ENCODE measurements around the gene DLG4.
"Not testable (repeated sequence)": the region's sequence is repeated elsewhere in the genome, so short reads cannot be mapped to it uniquely, and the experiment has no call there.

Gene DLG4

GRCh38 chr17:7248796-7249195, 29.2 kb upstream of the DLG4 start:
- DNase-seq: no peak

GRCh38 chr17:7246779-7247178, 27.1 kb upstream of the DLG4 start:
- no peak for DNase-seq

DNA sequence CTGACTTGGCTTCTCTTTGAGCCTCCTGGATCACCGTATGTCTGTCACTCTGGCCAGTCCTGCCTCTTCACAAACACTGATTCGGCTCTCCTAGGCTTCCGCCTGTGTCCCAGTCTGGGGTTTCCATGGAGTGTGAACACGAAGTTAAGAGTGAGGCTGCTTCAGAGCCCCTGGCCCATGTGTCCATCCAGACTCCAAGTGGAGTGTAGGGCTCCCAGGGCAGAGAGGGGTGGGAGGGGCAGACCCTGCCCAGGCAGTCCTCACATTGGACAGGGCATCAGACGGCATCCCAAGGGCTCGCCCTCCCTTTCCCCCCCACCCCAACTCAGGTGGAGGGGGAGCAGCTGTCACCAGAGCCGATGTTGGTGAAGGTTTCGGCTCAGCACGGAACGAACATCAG, 24.2 kb upstream of the DLG4 start:
- not testable (repeated sequence) for DNase-seq

DNA sequence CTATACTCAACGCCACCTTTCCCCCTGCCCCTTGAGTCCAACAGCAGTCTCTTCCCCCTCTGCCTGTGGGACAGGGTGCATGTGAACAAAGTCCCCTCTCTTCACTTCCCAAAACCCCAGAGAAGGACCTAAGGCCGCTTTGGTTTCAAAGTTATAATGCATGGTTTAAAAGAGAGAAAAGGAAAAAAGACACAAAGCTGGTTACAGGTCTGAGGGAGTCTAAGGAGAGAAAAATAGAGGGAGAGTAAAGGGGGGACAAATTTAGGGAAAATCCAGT, 23.8 kb upstream of the DLG4 start:
- DNase-seq: no peak

GRCh38 chr17:7242717-7243452, 23.2 kb upstream of the DLG4 start:
- DNase-seq: peak; percentile 97

DNA sequence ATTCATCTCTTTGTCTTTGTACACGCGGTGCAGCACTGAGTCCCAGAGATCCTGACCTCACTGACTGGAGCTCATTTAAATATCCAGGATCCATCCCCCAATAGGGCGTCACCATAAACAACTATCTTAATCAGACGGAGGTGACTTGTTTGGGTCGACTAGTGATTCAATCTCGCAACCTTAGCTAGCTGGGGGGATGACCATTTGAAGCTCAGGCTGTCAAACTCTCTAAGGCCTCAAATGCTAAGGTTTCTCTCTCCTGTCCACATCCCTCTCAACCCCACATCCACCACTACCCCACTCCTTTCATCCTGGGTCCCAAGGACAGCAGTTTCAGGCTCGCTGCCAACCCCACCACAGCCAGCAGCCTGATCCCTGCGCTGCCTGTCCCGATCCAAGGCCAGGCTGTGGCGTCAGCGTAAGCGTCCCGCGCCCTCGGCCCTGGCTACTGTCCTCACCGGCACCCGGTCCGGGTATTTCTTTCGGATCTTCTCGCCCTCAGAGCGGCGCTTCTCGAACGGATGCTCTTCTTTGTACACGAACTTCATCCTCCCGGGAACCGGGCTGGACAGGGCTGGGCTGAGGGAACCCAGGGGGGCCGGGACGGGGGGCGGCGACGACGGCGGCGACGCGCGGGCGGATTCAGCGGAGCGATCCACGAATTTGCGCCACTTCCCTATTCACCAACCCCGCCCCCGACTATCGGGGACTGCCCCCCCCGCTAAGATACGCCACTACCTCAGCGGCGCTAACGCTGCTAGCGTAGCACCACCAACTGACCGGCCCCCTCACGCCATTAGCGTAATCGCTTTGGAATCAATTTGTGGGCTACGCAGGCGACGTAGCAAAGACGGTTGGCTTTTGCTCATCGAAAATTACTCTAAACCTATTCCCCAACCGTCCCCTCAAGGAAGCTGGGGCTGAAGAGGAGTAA, 22.4 kb upstream of the DLG4 start, which contains the start of gene GABARAP:
Gene GABARAP (minus strand): TSS at position 667 of the 934 bp plus-strand sequence. CDS start 119 bp downstream, at position 548.
- DNase-seq: peak; percentile 97

DNA sequence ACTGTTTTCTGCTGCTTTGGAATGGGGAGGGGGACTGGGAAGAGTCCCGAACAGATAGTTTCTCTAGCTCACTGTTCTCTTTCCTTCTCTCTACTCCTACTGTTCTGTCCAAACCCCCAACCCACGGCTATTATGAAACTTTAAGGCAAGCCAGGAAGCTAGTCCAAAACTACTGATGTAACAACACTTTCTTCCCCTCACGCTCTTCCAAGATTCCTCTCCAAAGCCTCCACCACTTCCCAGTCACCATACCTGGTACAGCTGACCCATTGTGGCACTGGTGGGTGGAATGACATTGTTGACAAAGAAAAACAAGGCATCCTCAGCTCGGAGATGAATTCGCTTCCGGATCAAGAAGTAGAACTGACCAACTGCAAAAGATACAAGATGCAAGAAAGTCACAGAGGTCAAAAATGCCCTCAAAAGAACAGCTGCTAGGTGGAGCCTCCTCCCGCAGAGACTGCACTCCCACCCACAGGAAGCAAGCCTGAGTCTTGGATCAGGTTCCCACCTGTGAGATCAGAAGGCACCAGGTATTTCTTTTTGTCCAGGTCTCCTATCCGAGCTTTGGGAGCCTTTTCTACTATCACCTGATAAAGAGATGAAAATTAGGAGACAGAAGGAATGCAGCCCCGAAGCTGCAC, 21.6 kb upstream of the DLG4 start:
- no peak for DNase-seq

DNA sequence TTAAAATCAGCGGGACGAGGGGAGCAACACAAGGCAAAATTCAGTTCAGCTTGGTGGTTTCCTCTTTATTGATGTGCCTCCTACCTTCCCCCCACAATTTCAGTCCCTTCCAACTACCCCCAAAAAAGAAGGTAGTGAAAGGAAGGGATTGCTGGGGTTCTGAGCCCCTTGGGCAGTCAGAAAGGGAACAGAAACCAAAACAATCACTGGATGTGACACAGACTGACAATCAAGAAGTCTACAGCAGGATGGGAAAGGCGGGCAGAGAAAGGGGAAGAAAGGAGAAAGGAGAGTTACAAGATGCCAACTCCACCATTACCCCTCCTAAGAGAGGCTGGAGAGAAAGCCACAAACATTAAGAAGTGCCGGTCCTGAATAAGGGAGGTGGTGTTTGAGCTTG, 20.7 kb upstream of the DLG4 start:
- DNase-seq: no peak

DNA sequence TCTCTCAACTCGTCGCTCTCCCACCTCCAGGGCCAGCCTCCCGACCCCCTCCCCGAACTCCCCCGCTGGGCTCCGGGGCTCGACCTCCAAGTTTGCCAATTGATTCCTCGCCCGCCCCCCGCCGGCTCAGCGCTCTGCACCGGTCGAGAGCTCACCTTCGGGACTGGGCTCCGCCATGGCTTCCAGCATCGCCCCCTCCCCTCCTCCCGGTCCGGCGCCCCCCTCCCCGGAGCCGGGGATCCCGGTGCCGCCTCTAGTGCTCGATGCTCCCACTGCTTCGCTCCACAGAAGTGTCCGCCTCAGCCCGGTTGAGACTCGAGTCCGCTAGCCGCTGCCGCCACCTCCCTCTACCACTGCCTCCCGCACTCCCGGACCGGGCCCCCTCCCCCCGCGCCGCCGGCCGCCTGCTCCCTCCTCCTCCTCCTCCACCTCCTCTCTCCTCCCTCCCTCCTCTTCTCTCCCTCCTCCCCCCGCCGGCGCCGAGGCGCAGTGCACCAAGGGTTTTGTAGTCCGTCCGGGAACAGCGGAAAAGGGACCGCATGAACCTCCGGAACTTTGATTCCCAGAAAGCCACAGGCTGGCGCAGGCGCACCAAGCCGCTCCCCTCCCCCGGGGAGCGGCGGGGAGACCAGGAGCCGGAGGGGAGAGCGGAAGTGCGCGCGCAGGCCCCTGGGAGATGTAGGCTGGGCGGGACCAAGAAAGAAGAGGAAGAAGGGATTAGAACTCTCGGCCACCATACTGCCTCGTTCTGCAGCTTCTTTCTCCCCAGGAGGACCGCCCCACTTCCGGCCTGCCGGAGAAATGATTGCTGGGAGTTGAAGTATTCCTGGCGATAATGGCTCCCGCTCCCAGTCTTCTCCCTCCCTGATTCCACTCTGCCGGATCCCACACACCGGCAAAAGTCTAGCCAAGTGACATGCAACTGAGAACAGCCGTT, 19.7 kb upstream of the DLG4 start, which contains the start of gene PHF23:
Gene PHF23 (minus strand): TSS at position 367 of the 937 bp plus-strand sequence. CDS start 178 bp downstream, at position 189.
- peak; percentile 100 for DNase-seq

DNA sequence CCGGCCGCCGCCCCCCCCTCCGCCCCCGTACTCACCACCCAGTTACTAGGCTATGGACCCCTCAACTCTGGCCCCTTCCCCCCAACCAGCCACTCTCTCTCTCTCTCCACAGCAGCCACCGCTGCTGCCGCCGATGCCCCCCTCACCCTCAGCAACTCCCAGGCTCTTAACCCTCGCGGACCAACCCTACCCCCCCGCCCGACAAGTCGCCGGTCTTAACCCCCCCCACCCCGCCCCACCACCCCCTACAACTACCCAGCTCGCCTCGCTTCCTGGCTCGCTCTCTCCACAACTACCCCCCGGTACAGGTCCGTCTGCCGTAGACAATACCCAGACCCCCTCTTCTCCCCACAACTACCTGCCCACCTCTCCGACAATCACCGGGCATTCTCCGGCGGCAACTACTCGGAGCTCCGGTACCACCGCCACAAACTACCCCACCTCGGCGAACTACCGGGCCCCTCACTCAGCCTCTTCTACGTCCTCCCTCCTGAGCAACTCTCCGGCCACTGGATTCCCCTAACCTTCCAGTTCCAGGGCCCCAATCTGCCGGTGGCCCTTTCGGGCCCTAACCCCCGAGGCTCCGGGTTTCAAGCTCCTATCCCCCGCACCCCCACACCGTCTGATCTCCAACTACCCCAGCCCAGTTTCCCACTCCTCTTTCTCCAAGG, 18.9 kb upstream of the DLG4 start:
- peak; percentile 73 for DNase-seq

DNA sequence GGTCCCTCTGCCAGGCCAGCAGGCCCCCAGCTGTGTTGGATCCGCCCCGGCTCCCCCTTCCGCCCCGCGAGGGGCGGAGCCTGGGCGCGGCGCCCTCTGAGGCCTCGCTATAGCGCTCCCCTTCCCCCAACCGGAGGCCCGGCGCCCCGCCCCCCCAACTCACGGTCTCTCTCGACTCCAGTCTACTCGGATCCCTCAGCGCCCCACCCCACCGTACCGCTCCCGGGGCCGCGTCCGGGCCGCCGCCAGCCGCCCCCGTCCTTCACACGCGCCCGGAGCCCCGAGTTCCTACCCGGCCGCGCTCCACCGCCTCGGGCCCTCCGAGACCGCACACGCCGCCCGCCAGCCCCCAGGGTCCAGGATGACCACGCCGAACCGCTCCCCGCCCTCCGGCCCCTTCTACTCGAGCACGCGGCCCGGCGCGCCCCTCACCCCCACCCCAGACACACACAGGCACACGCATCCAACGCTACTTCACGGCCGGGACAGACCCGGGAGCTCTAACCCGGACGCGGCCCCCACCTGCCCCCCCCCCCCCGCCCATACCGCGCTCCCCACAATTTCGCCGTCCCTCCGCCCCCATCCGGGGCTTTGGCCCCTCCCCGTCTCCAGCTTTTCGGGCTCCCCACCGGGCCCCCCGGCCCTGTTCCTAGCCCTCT, 18.3 kb upstream of the DLG4 start:
- DNase-seq: peak; percentile 94

GRCh38 chr17:7237266-7237760, 17.7 kb upstream of the DLG4 start:
- DNase-seq: no peak

DNA sequence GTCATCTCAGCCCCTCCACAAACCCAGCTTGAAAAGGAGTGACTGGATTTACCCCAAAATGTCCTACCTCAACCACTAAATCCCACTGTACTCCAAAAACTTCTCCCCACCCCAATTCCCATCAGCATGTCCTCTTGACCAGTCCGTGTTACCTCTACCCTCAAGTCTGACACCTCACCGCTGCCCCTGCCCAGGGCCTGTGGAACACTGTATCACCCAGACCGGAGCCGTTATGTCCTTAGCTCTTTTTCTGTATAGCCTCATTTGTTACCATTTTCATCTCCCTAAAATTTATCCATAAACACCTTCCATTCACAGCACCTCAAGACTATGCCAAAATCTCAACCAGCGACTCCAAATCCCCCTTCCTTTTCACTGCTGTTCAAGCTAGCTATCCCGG, 17.2 kb upstream of the DLG4 start:
- DNase-seq: no peak

DNA sequence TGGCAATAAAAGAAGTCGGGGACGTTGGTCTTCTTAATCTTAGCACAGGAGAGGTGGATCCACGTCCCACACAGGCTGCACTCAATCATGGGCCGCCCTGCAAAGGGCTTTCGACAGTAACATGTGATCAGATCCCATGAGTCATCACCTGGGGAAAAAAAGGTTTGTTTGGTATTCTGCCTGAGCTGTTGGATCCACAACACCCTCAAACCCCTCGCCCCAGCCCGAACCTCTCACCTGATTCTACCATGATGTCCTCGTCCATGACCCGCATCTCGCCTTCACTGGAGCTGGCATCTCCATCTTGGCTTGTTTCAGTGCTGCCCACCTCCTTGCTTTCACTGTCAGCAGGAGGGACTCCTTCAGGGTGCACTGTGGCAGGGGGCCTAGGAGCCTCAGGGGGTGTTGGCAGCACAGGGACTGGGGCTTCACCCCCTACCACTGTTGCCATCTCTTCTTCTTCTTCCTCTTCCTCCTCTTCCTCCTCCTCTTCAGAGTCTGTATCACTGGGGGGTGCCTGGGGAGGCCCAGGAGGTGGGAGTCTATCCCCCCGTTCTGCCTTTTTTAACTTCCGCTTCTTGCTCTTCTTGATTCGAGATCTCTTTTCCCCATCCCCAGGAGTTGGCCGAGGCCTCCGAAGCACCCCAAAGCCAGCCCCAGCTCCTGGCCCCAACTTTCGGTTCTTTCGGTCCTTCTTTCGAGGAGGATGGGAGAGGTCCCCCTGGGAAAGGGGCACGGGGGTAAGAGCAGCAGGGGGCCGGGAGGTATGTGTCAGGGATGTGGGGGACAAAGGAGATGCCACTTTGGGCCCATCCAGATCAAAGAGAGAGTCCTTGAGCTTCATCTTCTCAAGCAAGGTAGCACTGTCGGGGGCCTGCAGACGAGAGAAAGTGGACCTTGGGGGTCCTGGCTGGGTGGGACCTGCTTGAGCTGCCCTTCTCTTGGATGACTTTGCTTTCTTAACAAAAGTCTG, 16.3 kb upstream of the DLG4 start:
- DNase-seq: peak; percentile 50

- peak; percentile 98 for DNase-seq
These were observed 14.7 kb upstream of the DLG4 start, which contains the start of gene DVL2 for GRCh38 chr17:7234083-7234951. TSS of gene DVL2 (minus strand) at chr17:7234517. CDS start at chr17:7234262, 255 bp downstream.

GRCh38 chr17:7233701-7234082, 14.1 kb upstream of the DLG4 start:
- DNase-seq: no peak

DNA sequence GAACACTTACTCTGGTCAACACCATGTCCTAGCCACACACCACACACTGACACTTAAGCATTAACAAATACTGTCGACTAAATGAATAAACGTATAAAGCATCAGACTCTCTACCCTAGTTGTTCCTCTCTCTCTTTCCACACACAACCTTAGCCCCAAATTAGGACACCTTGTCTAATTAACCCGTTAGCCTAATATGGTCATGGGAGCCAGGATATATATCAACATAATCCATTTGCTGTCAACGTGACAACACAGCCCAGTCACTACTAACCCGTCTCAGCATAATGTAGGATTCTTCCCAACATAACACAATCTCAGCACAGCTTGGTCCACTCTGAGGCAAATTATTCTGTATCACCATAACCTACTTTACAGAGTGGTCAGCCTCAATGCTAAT, 12.5 kb upstream of the DLG4 start:
- no peak for DNase-seq

- DNase-seq: no peak
These were observed 9.9 kb upstream of the DLG4 start for GRCh38 chr17:7229504-7229903.

- DNase-seq: no peak
These were observed 9.3 kb upstream of the DLG4 start for GRCh38 chr17:7228920-7229319.
